ENCODE data around the gene ITIH1. TPM values are rescaled to one million over a fixed set of nuclear protein-coding genes. Genes with fewer than 3 reads are reported as not detected.

ITIH1 gene
- total RNA-seq, 1 experiment from 2014 or later = not detected

- H3K23me2 ChIP-seq (ENCODE audit: insufficient read length, low read depth, low read length, poor library complexity, severe bottlenecking) = no peaks in the 10 kb centered on the region
- no peak overlapping the region for H3K9ac ChIP-seq (ENCODE audit: extremely low read depth, insufficient read length, low read length)
- H3K27me3 ChIP-seq (ENCODE audit: insufficient read depth, low read length) = no peaks in the 10 kb centered on the region
- no peak overlapping the region for H3K4me3 Mint-ChIP-seq
- H3K23ac ChIP-seq (ENCODE audit: insufficient read length, low read depth, low read length) = no peak overlapping the region
- H3K27ac ChIP-seq (ENCODE audit: insufficient read length, low read depth, low read length) = no peak overlapping the region
- DNase-seq = no peak
- peaks cover 12% of the 10 kb centered on the region for H3K27me3 Mint-ChIP-seq (ENCODE audit: low read depth)
- H2BK5ac ChIP-seq (ENCODE audit: insufficient read length, low read length) = no peak overlapping the region
- no peak overlapping the region for H2BK15ac ChIP-seq (ENCODE audit: low read depth, low read length)
- H3K4me2 ChIP-seq (ENCODE audit: insufficient read depth, insufficient read length, low read length) = no peak overlapping the region
- H2BK20ac ChIP-seq (ENCODE audit: low read depth, low read length, poor library complexity, severe bottlenecking) = no peak overlapping the region
- no peak overlapping the region for H3K27ac Mint-ChIP-seq
- no peak overlapping the region for H2BK12ac ChIP-seq (ENCODE audit: insufficient read length, low read depth, low read length)
- no peaks in the 10 kb centered on the region; a peak in 1 of 7 replicates for H3K36me3 Mint-ChIP-seq (ENCODE audit: insufficient read depth in 1 of 3, low read depth in 3 of 3)
- no peak overlapping the region for H3K4ac ChIP-seq (ENCODE audit: low read depth, low read length)
- no peaks in the 10 kb centered on the region for H4K20me1 ChIP-seq (ENCODE audit: control insufficient read depth, insufficient read depth, insufficient read length)
- H2AFZ ChIP-seq (ENCODE audit: low read length) = no peak overlapping the region
- H4K5ac ChIP-seq (ENCODE audit: insufficient read length, low read depth, low read length) = no peak overlapping the region
- H2BK120ac ChIP-seq (ENCODE audit: low read depth, low read length, poor library complexity, severe bottlenecking) = no peak overlapping the region
- no peak overlapping the region for H3T11ph ChIP-seq (ENCODE audit: low read length)
- no peaks in the 10 kb centered on the region for H3K4me1 ChIP-seq (ENCODE audit: insufficient read depth, low read length)
- no peak overlapping the region for H2AK5ac ChIP-seq (ENCODE audit: insufficient read length, low read length)
- no peak overlapping the region for H4K91ac ChIP-seq (ENCODE audit: insufficient read length, low read depth, low read length)
- no CpG with 5 or more reads among the region's 11 CpGs for WGBS (ENCODE audit: extremely low coverage, insufficient read length, low lambda C conversion rate)
- H4K8ac ChIP-seq (replicated peaks; ENCODE audit: insufficient read length, low read depth, low read length) = no peak overlapping the region
- no peaks in the 10 kb centered on the region for H3K9me3 Mint-ChIP-seq
- no peak for TF ChIP-seq CTCF (conservative IDR thresholded peaks at IDR 0.05)
- H3K79me2 ChIP-seq (ENCODE audit: insufficient read depth, low read length) = no peaks in the 10 kb centered on the region
- no peak overlapping the region for H3K56ac ChIP-seq (ENCODE audit: insufficient read length, low read depth, low read length)
- H3K4me1 Mint-ChIP-seq = no peaks in the 10 kb centered on the region
- no peak overlapping the region for H3K14ac ChIP-seq (ENCODE audit: insufficient read depth, low read length)
- no peaks in the 10 kb centered on the region for H3K9me3 ChIP-seq (ENCODE audit: control insufficient read depth, low read depth, low read length)
- no peak overlapping the region for H3K18ac ChIP-seq (ENCODE audit: insufficient read length, low read depth, low read length)
- no peaks in the 10 kb centered on the region for H3K79me1 ChIP-seq (ENCODE audit: insufficient read depth, low read depth, low read length, poor library complexity, severe bottlenecking)
Measured at GRCh38 chr3:52810923-52811322, 33.5 kb downstream of the ITIH1 start.
